ENCODE measurements around the gene CSTF1.

Gene CSTF1

DNA sequence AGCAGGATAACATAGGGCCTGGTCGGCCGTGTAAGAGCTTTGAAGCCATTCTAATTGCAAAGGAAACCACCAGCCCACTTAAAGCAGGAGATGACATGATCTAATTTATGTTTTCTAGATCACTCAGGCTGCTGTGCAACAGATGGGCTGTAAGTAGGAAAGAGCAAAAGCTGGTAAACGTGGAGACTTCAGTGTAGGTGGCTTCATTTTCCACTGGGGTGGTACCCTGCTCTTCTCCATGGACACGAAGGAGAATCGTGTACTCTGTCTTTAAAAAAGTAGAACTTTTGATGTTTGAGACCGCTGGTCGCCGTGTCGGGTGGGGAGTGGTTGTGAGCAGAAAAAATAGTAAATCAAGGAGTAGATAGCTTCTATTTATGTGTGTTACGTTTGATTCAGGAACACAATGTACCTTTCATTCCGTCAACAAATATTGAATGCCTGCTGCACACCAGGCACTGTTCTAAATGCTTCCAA lies 26.0 kb downstream of the CSTF1 start (continued):
- TF ChIP-seq RARB (CRISPR knock-in tag; IDR thresholded peaks at IDR 0.05) (no peak), PPARA (CRISPR knock-in tag; IDR thresholded peaks at IDR 0.05; ENCODE audit: borderline replicate concordance) (no peak), GLIS3 (CRISPR knock-in tag; IDR thresholded peaks at IDR 0.05) (no peak), ISL1 (CRISPR knock-in tag; IDR thresholded peaks at IDR 0.05) (no peak), ZC3H10 (CRISPR knock-in tag; IDR thresholded peaks at IDR 0.05) (no peak), TOX (CRISPR knock-in tag; IDR thresholded peaks at IDR 0.05; ENCODE audit: borderline replicate concordance) (no peak)
- TF ChIP-seq, protein P1, sequence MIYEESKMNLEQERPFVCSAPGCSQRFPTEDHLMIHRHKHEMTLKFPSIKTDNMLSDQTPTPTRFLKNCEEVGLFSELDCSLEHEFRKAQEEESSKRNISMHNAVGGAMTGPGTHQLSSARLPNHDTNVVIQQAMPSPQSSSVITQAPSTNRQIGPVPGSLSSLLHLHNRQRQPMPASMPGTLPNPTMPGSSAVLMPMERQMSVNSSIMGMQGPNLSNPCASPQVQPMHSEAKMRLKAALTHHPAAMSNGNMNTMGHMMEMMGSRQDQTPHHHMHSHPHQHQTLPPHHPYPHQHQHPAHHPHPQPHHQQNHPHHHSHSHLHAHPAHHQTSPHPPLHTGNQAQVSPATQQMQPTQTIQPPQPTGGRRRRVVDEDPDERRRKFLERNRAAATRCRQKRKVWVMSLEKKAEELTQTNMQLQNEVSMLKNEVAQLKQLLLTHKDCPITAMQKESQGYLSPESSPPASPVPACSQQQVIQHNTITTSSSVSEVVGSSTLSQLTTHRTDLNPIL (CRISPR knock-in tag; IDR thresholded peaks at IDR 0.05; ENCODE audit: low read depth), result no peak
- TF ChIP-seq, protein P2, sequence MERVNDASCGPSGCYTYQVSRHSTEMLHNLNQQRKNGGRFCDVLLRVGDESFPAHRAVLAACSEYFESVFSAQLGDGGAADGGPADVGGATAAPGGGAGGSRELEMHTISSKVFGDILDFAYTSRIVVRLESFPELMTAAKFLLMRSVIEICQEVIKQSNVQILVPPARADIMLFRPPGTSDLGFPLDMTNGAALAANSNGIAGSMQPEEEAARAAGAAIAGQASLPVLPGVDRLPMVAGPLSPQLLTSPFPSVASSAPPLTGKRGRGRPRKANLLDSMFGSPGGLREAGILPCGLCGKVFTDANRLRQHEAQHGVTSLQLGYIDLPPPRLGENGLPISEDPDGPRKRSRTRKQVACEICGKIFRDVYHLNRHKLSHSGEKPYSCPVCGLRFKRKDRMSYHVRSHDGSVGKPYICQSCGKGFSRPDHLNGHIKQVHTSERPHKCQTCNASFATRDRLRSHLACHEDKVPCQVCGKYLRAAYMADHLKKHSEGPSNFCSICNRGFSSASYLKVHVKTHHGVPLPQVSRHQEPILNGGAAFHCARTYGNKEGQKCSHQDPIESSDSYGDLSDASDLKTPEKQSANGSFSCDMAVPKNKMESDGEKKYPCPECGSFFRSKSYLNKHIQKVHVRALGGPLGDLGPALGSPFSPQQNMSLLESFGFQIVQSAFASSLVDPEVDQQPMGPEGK (CRISPR knock-in tag; IDR thresholded peaks at IDR 0.05; ENCODE audit: borderline replicate concordance), result no peak

DNA sequence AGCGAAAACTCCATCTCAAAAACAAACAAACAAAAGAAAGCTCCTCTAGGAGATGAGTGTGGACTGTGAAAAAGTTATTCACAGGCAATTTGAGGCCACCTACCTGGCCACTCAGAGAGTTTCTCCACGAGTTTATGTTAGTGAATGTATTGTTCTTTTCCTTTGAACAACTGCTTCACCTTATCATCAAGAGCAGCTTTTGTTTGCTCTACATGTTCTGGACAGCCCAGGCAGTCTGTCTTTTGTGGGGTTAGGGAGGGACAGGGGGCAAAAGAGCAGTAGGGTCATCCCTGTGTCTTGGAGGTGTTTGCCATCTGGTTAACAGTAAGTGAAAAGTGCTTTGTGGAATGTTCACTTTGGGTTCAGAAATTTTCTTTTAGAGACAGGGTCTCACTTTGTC lies 27.6 kb downstream of the CSTF1 start:
- ATAC-seq, result no peak
- no peak for TF ChIP-seq SNAI2 (CRISPR knock-in tag; IDR thresholded peaks at IDR 0.05)
- no peak for TF ChIP-seq ESRRG (CRISPR knock-in tag; IDR thresholded peaks at IDR 0.05)
- TF ChIP-seq ISL1 (CRISPR knock-in tag; IDR thresholded peaks at IDR 0.05), result no peak
- no peak for TF ChIP-seq GLIS3 (CRISPR knock-in tag; IDR thresholded peaks at IDR 0.05)
- TF ChIP-seq, protein P3, sequence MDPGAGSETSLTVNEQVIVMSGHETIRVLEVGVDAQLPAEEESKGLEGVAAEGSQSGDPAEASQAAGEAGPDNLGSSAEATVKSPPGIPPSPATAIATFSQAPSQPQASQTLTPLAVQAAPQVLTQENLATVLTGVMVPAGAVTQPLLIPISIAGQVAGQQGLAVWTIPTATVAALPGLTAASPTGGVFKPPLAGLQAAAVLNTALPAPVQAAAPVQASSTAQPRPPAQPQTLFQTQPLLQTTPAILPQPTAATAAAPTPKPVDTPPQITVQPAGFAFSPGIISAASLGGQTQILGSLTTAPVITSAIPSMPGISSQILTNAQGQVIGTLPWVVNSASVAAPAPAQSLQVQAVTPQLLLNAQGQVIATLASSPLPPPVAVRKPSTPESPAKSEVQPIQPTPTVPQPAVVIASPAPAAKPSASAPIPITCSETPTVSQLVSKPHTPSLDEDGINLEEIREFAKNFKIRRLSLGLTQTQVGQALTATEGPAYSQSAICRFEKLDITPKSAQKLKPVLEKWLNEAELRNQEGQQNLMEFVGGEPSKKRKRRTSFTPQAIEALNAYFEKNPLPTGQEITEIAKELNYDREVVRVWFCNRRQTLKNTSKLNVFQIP (CRISPR knock-in tag; IDR thresholded peaks at IDR 0.05; ENCODE audit: borderline replicate concordance, low read depth), result no peak
- TF ChIP-seq ZC3H10 (CRISPR knock-in tag; IDR thresholded peaks at IDR 0.05), result no peak
- TF ChIP-seq ZFP3 (CRISPR knock-in tag; IDR thresholded peaks at IDR 0.05), result no peak
- no peak for TF ChIP-seq ZFP30 (CRISPR knock-in tag; IDR thresholded peaks at IDR 0.05)
- no peak for TF ChIP-seq ZNF8 (CRISPR knock-in tag; IDR thresholded peaks at IDR 0.05)
- no peak for TF ChIP-seq ZNF70 (CRISPR knock-in tag; IDR thresholded peaks at IDR 0.05)
- TF ChIP-seq, protein P4, sequence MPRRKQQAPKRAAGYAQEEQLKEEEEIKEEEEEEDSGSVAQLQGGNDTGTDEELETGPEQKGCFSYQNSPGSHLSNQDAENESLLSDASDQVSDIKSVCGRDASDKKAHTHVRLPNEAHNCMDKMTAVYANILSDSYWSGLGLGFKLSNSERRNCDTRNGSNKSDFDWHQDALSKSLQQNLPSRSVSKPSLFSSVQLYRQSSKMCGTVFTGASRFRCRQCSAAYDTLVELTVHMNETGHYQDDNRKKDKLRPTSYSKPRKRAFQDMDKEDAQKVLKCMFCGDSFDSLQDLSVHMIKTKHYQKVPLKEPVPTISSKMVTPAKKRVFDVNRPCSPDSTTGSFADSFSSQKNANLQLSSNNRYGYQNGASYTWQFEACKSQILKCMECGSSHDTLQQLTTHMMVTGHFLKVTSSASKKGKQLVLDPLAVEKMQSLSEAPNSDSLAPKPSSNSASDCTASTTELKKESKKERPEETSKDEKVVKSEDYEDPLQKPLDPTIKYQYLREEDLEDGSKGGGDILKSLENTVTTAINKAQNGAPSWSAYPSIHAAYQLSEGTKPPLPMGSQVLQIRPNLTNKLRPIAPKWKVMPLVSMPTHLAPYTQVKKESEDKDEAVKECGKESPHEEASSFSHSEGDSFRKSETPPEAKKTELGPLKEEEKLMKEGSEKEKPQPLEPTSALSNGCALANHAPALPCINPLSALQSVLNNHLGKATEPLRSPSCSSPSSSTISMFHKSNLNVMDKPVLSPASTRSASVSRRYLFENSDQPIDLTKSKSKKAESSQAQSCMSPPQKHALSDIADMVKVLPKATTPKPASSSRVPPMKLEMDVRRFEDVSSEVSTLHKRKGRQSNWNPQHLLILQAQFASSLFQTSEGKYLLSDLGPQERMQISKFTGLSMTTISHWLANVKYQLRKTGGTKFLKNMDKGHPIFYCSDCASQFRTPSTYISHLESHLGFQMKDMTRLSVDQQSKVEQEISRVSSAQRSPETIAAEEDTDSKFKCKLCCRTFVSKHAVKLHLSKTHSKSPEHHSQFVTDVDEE (CRISPR knock-in tag; IDR thresholded peaks at IDR 0.05), result no peak
- TF ChIP-seq, protein P1 (CRISPR knock-in tag; IDR thresholded peaks at IDR 0.05; ENCODE audit: low read depth), result no peak
- TF ChIP-seq OSR1 (CRISPR knock-in tag; IDR thresholded peaks at IDR 0.05), result no peak
- TF ChIP-seq RARB (CRISPR knock-in tag; IDR thresholded peaks at IDR 0.05), result no peak
- TF ChIP-seq, protein P2 (CRISPR knock-in tag; IDR thresholded peaks at IDR 0.05; ENCODE audit: borderline replicate concordance), result no peak

DNA sequence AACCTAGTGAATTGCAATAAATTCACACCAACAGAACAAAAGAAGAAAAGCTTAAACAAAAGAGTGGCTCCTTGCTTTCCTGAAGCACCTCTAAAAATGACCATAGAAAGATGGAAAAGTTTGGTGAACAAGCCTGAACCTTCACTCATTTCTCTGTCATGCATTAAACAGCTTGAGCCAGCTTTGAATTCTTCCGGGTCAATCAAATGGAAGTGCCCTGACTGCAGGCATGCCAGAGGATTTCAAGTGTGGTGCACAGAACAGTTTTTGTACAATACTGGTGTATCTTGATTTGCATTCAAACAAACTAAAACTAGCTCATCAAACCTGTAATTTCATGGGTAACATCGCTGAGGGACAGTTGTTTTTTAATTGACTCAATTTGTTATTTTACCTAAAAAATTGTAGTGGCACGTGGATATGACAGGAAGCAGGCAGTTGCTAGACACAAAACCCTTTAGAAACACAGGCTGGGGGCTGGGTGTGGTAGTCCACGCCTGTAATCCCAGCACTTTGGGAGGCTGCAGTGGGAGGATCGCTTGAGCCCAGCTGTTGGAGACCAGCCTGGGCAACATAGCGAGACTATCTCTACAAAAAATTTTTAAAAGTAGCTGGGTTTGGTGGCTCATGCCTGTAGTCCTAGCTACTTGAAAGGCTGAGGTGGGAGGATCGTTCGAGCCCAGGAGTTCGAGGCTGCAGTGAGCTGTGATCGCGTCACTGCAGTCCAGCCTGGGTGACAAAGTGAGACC lies 28.7 kb downstream of the CSTF1 start:
- ATAC-seq, result no peak
- TF ChIP-seq SNAI2 (CRISPR knock-in tag; IDR thresholded peaks at IDR 0.05), result no peak
- TF ChIP-seq ZFP3 (CRISPR knock-in tag; IDR thresholded peaks at IDR 0.05), result no peak
- TF ChIP-seq ZFP30 (CRISPR knock-in tag; IDR thresholded peaks at IDR 0.05), result no peak
- no peak for TF ChIP-seq ZC3H10 (CRISPR knock-in tag; IDR thresholded peaks at IDR 0.05)
- TF ChIP-seq, protein P1 (CRISPR knock-in tag; IDR thresholded peaks at IDR 0.05; ENCODE audit: low read depth), result no peak
- no peak for TF ChIP-seq ZNF70 (CRISPR knock-in tag; IDR thresholded peaks at IDR 0.05)
- TF ChIP-seq, protein P5, sequence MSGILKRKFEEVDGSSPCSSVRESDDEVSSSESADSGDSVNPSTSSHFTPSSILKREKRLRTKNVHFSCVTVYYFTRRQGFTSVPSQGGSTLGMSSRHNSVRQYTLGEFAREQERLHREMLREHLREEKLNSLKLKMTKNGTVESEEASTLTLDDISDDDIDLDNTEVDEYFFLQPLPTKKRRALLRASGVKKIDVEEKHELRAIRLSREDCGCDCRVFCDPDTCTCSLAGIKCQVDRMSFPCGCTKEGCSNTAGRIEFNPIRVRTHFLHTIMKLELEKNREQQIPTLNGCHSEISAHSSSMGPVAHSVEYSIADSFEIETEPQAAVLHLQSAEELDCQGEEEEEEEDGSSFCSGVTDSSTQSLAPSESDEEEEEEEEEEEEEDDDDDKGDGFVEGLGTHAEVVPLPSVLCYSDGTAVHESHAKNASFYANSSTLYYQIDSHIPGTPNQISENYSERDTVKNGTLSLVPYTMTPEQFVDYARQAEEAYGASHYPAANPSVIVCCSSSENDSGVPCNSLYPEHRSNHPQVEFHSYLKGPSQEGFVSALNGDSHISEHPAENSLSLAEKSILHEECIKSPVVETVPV (CRISPR knock-in tag; IDR thresholded peaks at IDR 0.05), result no peak
- no peak for TF ChIP-seq OSR1 (CRISPR knock-in tag; IDR thresholded peaks at IDR 0.05)
- no peak for TF ChIP-seq ARNTL (CRISPR knock-in tag; IDR thresholded peaks at IDR 0.05; ENCODE audit: borderline replicate concordance, low read depth)
- no peak for TF ChIP-seq TCF4 (CRISPR knock-in tag; IDR thresholded peaks at IDR 0.05; ENCODE audit: borderline replicate concordance)
